Smooth muscle cell of the brain vasculature (primary cell): ENCODE results near the gene TMEM69.
"Not testable (repeated sequence)": the region's sequence is repeated elsewhere in the genome, so short reads cannot be mapped to it uniquely, and the experiment has no call there.

ENCODE experiments used
- DNase-seq: peaks from one replicate; pipeline ENCODE4 v3.0.0-alpha.2; 2012; ENCODE audit warnings: low read depth, low spot score

Gene TMEM69

DNA sequence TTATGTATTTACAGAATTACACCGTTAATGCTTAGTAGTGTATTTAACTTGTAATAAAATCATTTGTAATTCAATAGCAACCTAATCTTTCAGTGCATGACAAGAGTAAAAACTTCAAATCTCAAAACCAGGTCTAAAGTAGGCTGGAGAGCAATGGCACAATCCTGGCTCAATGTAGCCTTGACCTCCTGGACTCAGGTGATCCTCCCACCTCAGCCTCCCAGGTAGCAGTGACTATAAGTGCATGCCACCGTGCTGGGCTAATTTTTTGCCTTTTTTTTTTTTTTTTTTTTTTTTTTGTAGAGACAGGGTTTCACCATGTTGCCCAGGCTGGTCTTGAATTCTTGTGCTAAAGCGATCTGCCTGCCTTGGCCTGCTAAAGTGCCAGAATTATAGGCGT, 51.2 kb downstream of the TMEM69 start:
- DNase-seq, result no peak

DNA sequence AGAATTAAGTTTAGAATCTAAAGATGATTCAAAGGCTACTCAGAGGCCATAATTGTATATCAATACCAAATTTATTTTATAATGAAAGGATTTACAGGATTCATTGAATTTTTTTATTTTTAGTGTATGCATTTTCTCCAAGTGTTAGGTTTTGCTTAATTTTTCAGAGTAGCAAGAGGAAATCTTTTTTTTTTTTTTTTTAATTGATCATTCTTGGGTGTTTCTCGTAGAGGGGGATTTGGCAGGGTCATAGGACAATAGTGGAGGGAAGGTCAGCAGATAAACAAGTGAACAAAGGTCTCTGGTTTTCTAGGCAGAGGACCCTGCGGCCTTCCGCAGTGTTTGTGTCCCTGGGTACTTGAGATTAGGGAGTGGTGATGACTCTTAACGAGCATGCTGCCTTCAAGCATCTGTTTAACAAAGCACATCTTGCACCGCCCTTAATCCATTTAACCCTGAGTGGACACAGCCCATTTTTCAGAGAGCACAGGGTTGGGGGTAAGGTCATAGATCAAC, 51.7 kb downstream of the TMEM69 start:
- DNase-seq, result not testable (repeated sequence)
